GM19452 (cell line): ENCODE results near the gene LIPI.
"Not testable (repeated sequence)": the region's sequence is repeated elsewhere in the genome, so short reads cannot be mapped to it uniquely, and the experiment has no call there.

Experiments used
- ATAC-seq: cut with Tn5 transposase; IDR thresholded peaks from one replicate; pipeline ENCODE4 v1.9.1; 2021; ENCODE audit not compliant: unreplicated experiment

LIPI gene

DNA sequence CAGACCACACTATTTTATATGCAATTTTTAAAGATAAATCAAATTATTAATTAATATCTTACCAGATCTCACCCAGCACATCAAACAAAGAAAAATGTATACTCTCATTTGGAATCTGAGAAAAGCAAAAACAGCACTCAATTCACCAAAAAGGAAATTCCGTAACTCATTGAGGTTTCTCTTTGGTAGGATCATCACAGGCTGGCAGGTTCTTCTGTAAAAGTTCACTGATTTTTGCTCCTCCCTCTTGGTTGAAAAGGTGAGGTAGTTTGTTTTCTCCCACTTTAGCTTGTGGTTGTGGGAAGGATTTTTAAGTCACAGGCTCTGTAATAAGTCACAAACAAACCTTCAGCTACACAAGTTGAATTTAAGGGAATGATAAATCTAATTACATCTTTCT is at the start of gene LIPI:
LIPI (minus strand) TSS at position 218 of the 400 bp plus-strand sequence; CDS start at position 108, 110 bp downstream.
- ATAC-seq = no peak

GRCh38 chr21:14260174-14260764 is 49.5 kb upstream of the LIPI start:
- no peak for ATAC-seq

DNA sequence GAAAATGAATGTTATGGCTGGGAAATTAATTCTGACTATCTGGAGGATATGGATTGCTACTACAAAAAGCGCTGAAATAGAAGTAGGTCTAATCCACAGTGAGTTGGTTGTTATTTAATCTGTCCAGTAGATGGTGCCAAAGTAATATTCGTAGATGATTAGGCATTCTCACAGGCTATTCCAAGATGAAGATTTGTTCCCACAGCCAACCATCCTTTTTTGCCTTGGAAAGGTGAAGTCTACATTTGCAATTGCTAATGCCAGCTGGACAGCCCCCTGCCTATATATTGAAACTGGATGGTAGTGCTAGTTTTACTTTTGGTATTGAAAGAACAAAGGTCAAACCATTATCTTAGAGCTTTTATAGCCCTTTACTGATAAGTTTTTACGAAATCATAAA is 49.0 kb upstream of the LIPI start:
- no peak for ATAC-seq

DNA sequence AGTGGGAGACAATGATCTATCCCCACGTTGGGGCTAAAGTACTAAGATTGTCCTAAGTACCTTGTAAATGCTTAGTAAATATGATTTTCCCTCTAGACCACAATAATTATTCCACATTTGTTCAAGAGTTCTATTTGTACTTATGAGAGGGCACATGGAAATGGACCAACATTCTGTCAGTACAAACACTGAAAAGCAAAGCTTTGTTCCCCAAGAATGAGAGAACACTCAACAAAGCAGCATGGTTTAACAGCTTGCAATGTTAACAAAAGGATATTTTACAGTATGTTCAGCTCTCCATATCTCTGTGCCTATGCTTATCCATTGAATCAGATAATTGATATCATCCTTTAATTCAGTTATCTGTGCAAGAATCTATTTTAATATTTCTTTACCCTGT is 40.6 kb upstream of the LIPI start:
- no peak for ATAC-seq

DNA sequence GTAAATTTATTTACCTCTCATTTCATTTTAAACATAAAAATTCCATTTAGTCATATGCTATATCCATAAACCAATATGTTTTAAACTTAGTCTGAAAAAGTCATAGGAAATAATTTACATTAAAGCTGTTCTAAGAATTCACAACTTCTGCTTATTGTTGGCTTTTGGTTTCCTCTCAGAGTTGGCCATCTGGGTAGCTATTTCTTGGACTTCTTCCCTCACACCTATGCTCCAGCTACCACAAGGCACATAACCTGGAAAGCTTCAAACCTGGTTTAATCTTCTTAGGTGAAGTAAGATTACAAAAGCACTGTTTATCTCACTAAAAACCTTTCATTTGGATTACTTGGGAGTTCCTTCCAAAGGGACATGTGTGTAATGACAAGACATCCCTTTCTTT is 35.0 kb upstream of the LIPI start:
- no peak for ATAC-seq

GRCh38 chr21:14244911-14245310 is 34.2 kb upstream of the LIPI start:
- no peak for ATAC-seq

GRCh38 chr21:14243874-14244273 is 33.1 kb upstream of the LIPI start:
- no peak for ATAC-seq

GRCh38 chr21:14243461-14243860 is 32.7 kb upstream of the LIPI start:
- no peak for ATAC-seq

GRCh38 chr21:14241297-14241696 is 30.5 kb upstream of the LIPI start:
- ATAC-seq = no peak

GRCh38 chr21:14239281-14239680 is 28.5 kb upstream of the LIPI start:
- ATAC-seq = no peak

GRCh38 chr21:14236180-14236579 is 25.4 kb upstream of the LIPI start:
- no peak for ATAC-seq

DNA sequence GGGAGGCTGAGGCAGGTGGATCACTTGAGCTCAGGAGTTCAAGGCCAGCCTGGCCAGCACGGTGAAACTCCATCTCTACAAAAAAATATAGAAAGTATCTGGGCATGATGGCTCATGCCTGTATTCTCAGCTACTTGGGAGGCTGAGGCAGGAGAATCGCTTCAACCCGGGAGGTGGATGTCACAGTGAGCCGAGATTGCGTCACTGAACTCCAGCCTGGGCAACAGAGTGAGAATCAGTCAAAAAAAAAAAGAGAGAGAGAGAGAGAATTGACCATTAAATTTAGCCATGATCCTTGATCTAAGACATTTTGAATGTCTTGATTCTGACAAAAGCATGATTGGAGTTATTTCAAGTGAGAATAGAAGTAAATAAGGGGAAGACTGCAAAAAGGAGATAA is 24.3 kb upstream of the LIPI start:
- ATAC-seq = no peak

DNA sequence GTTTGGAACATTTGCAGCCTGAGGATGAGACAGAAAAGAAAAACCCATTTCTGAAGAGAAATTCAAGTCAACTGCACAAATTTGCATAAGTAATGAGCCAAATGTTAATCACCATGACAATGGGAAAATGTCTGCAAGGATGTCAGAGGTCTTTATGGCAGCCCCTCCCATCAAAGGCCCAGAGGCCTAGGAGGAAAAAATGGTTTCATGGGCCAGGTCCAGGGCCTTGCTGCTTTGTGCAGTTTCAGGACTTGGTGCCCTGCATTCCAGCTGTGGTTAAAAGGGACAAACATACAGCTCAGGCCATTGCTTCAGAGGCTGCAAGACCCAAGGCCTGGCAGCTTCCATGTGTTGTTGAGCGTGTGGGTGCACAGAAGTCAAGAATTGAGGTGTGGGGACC is 18.6 kb upstream of the LIPI start:
- no peak for ATAC-seq

DNA sequence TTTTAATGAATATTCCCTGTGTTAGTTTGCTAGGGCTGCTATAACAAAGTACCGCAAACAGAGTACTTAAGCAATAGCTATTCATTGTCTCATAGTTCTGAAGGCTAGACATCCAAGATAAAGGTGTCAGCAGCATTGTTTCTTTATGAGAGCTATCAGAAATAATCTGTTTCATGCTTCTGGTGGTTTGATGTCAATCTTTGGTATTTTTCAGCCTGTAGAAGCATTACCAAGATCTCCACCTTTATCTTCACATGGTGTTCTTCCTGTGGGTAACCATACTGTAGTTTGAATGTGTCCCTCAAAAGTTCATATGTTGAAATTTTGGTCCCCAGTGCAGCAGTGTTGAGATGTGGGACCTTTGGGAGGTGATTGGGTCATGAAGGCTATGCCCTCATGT is 12.6 kb upstream of the LIPI start:
- no peak for ATAC-seq

DNA sequence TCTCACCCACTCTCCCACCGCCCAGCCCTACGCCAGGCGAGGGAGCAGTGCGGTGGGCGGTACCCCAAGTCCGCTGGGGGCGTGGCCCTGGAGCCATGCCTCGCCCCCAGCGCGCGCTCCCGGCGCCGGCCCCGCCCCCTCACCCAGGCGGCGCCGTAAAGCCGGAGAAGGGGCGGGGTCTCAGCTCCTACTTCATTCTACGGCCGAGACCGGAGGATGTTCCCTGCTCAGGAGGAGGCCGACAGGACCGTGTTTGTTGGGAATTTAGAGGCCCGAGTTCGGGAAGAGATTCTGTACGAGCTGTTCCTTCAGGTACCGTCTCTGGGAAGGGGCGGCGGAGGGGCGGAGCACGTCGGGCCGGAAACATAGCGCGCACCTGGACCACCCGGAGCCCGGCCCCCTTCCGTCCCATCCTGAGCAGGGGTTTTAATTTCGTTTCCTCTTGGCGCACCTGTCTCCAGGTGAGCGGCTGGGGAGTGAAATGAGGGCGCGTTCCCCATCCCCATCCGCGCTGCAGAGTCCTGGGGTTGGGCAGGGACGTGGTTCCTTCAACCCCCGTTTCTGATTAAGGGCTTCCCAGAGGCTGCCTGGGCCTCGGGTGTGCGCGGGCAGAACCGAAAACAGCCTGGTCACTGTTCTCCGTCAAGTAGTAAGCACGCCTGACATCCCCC is 5.4 kb upstream of the LIPI start, which contains the start of gene RBM11:
RBM11 (plus strand) TSS at position 187 of the 671 bp plus-strand sequence; CDS start at position 217, 30 bp downstream.
- ATAC-seq = peak; percentile 91

DNA sequence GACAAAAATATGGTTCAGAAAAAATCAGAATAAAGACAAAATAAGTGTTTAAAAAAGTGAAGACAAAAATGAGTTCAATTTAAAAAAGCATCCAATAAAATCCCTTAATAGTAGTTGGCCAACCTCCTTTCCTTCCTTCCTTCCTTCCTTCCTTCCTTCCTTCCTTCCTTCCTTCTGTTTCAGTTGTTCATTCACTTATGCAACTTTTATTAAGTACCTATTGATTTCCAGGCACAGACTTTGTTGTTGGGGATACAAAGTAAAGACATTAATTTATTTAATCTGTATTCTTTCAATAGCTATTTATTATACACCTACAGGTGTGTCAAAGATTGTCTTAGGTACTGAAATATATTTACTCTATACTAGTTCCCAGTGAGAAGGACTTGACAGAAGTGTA is 2.4 kb upstream of the LIPI start:
- ATAC-seq = no peak

DNA sequence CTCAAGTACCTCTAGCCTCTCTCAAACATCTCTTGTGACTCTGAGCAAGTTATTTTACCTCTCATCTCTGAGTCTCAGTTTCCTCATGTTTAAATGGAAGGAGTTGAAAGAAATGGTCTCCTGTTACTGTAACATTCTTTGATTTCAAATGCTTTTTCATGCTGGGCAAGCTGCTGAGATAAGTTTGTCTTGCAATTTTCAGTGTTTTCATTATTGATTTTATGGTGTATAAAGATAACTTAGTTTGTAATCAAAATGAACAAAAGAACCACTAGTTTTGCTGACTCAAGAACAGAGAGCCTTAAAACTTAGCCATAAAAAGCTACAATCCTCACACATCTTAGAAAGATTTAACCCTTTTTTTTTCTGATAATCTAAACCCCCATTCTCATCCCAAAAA is 4.5 kb downstream of the LIPI start:
- no peak for ATAC-seq

- not testable (repeated sequence) for ATAC-seq
Observed at GRCh38 chr21:14166463-14167223, 44.1 kb downstream of the LIPI start.

- ATAC-seq = no peak
Observed at GRCh38 chr21:14143999-14144398, 66.8 kb downstream of the LIPI start.

GRCh38 chr21:14124266-14124665 is 86.5 kb downstream of the LIPI start:
- no peak for ATAC-seq

DNA sequence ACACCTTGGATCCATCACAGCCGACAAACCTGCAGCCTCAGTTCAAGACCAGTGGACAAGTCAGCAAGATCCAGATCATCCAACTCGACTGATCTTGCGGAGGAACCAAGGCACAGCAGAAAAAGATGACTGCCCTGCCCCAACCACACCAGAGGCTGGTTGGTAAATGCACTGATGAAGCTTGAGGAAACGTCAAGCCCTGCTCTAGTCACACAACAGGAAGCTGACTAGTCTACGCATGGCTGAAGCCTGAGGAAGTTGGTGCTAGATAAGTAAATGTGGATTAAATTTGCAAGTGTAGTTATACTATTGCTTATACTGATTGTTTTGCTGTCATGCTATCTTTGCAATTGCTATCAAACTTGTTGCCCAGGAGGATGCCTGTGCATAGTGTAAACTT is 89.0 kb downstream of the LIPI start:
- ATAC-seq = no peak

DNA sequence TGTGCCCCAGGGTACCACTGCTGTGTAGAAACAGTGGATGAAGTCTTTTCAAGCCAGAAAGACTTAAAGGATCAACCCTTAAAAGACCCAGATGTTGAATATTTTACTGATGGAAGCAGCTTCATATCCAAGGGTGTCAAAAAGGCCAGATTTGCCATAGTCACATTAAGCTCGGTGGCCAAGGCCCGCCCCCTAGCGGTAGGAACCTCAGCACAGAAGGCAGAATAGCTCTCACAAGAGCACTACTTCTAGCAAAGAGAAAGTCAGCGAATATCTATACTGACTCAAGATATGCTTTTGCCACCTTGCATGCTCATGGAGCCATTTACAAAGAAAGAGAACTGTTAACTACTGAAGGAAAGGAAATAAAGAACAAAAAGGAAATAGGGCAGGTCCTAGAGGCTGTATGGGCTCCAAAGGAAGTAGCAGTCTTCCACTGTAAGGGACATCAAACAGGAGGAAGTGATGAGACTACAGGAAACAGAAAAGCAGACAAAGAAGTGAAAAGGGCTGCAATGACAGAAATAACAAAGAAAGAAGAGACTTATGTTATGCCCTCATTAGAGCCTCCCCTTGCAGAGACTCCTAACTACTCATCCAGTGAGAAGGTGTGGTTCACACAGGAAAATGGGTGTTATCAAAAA is 90.5 kb downstream of the LIPI start:
- peak; percentile 58 for ATAC-seq
